Tibial nerve (tissue), 4 donors: ENCODE measurements around the gene OR52E6.

Experiments used
- CTCF ChIP-seq, 5 experiments: fragments of 200-600 bp in 3 of 5; fragments of 450-650 bp in 2 of 5; sonication (generic) in 3 of 5; IDR thresholded peaks; one replicate each; pipeline ENCODE4 v1.5.1; 2016 to 2019; ENCODE audit warnings: antibody characterized with exemption in 5 of 5, mild to moderate bottlenecking in 3 of 5, moderate library complexity in 2 of 5
- EP300 ChIP-seq, 2 donors: sonication (generic); formaldehyde crosslinking; IDR thresholded peaks; one replicate each; pipeline ENCODE4 v1.6.1; 2017; ENCODE audit warnings: antibody characterized with exemption in 2 of 2, mild to moderate bottlenecking in 1 of 2
- POLR2A ChIP-seq, 2 donors: fragments of 450-650 bp; IDR thresholded peaks; one replicate each; pipeline ENCODE4 v1.6.1; 2017; ENCODE audit warnings: antibody characterized with exemption in 2 of 2, mild to moderate bottlenecking in 2 of 2, moderate library complexity in 2 of 2

- TF ChIP-seq EP300 (IDR thresholded peaks at IDR 0.05) = no peak
- TF ChIP-seq CTCF (IDR thresholded peaks at IDR 0.05) = no peak
- TF ChIP-seq POLR2A (IDR thresholded peaks at IDR 0.05) = no peak
These were observed 8.3 kb downstream of the OR52E6 start for GRCh38 chr11:5833446-5833845.
